SK-N-SH (cell line): ENCODE measurements around the gene CDC123. TPM values are rescaled to one million over a fixed set of nuclear protein-coding genes. Genes with fewer than 3 reads are reported as not detected.

Source experiments
- CTCF ChIA-PET: fragments of 300-600, 350-600 bp; formaldehyde crosslinking; extraction: SDS; loops from one replicate; lab custom pipeline; 2021; lab: Yijun Ruan, JAX
- POLR2A ChIA-PET: fragments of 350-600 bp; sonication (Branson Sonifier 250); formaldehyde crosslinking; extraction: SDS; loops from one replicate; lab custom pipeline; 2020; ENCODE audit warnings: antibody characterized with exemption, inconsistent platforms; lab: Yijun Ruan, JAX
- DNase-seq: peaks from one replicate; pipeline ENCODE4 v3.0.0; 2012
- H2AFZ ChIP-seq: fragments of 200-600 bp; sonication (generic); 2 replicates; pipeline ENCODE4 v1.8.1; 2016; ENCODE audit warnings: antibody characterized with exemption, mild to moderate bottlenecking, low read depth
- H3F3A ChIP-seq: fragments of 200-600 bp; sonication (generic); replicated peaks from 2 replicates; pipeline ENCODE3; 2016; ENCODE audit warnings: antibody characterized with exemption, mild to moderate bottlenecking; ENCODE audit not compliant: insufficient read depth
- H3K27ac ChIP-seq, 2 experiments: fragments of 200-500 bp in 1 of 2; fragments of 200-600 bp in 1 of 2; sonication (Bioruptor generic) in 1 of 2; sonication (generic), shearing (Covaris generic) in 1 of 2; 2 replicates each; pipeline versions ENCODE4 v1.5.1 to v1.6.1; 2014 to 2016; ENCODE audit warnings: low read depth in 2 of 2, inconsistent platforms in 1 of 2, low read length in 1 of 2, mild to moderate bottlenecking in 1 of 2, mixed read lengths in 1 of 2
- H3K27me3 ChIP-seq: fragments of 200-600 bp; sonication (generic), shearing (Covaris generic); 2 replicates; pipeline ENCODE4 v1.6.1; 2016; ENCODE audit warnings: mixed run types; ENCODE audit not compliant: insufficient read depth
- H3K36me3 ChIP-seq, 2 experiments: fragments of 200-500 bp in 1 of 2; fragments of 200-600 bp in 1 of 2; sonication (Bioruptor generic) in 1 of 2; sonication (generic) in 1 of 2; replicated peaks in 1 of 2; 2 replicates each; pipeline versions ENCODE3 to v1.5.1; 2014 to 2016; ENCODE audit warnings: low read length in 1 of 2, mild to moderate bottlenecking in 1 of 2; ENCODE audit not compliant: insufficient read depth in 2 of 2, control insufficient read depth in 1 of 2
- H3K4me1 ChIP-seq, 2 experiments: fragments of 200-500 bp in 1 of 2; fragments of 200-600 bp in 1 of 2; sonication (Bioruptor generic) in 1 of 2; sonication (generic), shearing (Covaris generic) in 1 of 2; 2 replicates each; pipeline versions ENCODE4 v1.5.1 to v1.6.1; 2014 to 2016; ENCODE audit warnings: low read depth in 1 of 2, low read length in 1 of 2, mixed run types in 1 of 2; ENCODE audit not compliant: insufficient read depth in 2 of 2, control insufficient read depth in 1 of 2
- H3K4me2 ChIP-seq: fragments of 200-600 bp; sonication (generic), shearing (Covaris generic); 2 replicates; pipeline ENCODE4 v1.6.1; 2017; ENCODE audit warnings: mixed run types
- H3K4me3 ChIP-seq, 2 experiments: fragments of 200-500 bp in 1 of 2; fragments of 200-600 bp in 1 of 2; sonication (Bioruptor generic) in 1 of 2; sonication (generic), shearing (Covaris generic) in 1 of 2; 2 replicates each; pipeline versions ENCODE4 v1.5.1 to v1.8.1; 2014 to 2016; ENCODE audit warnings: low read depth in 2 of 2, inconsistent platforms in 1 of 2, low read length in 1 of 2, mild to moderate bottlenecking in 1 of 2, mixed read lengths in 1 of 2, moderate library complexity in 1 of 2
- H3K79me2 ChIP-seq: fragments of 200-600 bp; sonication (generic); 2 replicates; pipeline ENCODE4 v1.8.1; 2017; ENCODE audit warnings: mild to moderate bottlenecking; ENCODE audit not compliant: insufficient read depth
- H3K9ac ChIP-seq: fragments of 200-600 bp; sonication (generic); 2 replicates; pipeline ENCODE4 v1.6.1; 2017; ENCODE audit warnings: mixed run types
- H3K9me2 ChIP-seq: fragments of 200-600 bp; sonication (generic); 2 replicates; pipeline ENCODE4 v1.6.1; 2017; ENCODE audit warnings: mixed run types
- H3K9me3 ChIP-seq: fragments of 200-600 bp; sonication (generic); 2 replicates; pipeline ENCODE4 v1.6.1; 2017; ENCODE audit warnings: mixed run types, mild to moderate bottlenecking, moderate library complexity
- H4K20me1 ChIP-seq: fragments of 200-600 bp; sonication (generic); 2 replicates; pipeline ENCODE4 v1.6.1; 2017; ENCODE audit warnings: mild to moderate bottlenecking, mixed run types; ENCODE audit not compliant: insufficient read depth
- CTCF ChIP-seq: fragments of 200-600 bp; sonication (generic); IDR thresholded peaks from 2 replicates; pipeline ENCODE4 v1.6.1; 2017; ENCODE audit warnings: antibody characterized with exemption, mild to moderate bottlenecking, moderate library complexity
- EP300 ChIP-seq, 2 experiments: IDR thresholded peaks; 2 replicates each; pipeline versions ENCODE4 v1.4.0 to v1.6.1; 2012; ENCODE audit warnings: borderline replicate concordance in 1 of 2, low read depth in 1 of 2, low read length in 1 of 2
- EZH2phosphoT487 ChIP-seq: fragments of 200-600 bp; sonication (generic); IDR thresholded peaks from 2 replicates; pipeline ENCODE4 v1.6.1; 2017; ENCODE audit warnings: low read depth, mixed run types, mild to moderate bottlenecking, antibody characterized with exemption, moderate library complexity, borderline replicate concordance
- FOSL2 ChIP-seq: IDR thresholded peaks from 2 replicates; pipeline ENCODE4 v1.4.0; 2012; ENCODE audit warnings: low read depth, mild to moderate bottlenecking, moderate library complexity, borderline replicate concordance
- FOXM1 ChIP-seq: IDR thresholded peaks from 2 replicates; pipeline ENCODE4 v1.4.0; 2012; ENCODE audit warnings: low read depth, mild to moderate bottlenecking
- GABPA ChIP-seq: IDR thresholded peaks from 2 replicates; pipeline ENCODE4 v1.4.0; 2012; ENCODE audit warnings: low read depth, mild to moderate bottlenecking
- GATA2 ChIP-seq: sonication (generic); formaldehyde crosslinking; IDR thresholded peaks from 2 replicates; pipeline ENCODE4 v1.5.0; 2020; ENCODE audit warnings: mild to moderate bottlenecking, missing genetic modification reagents
- PBX3 ChIP-seq: IDR thresholded peaks from 2 replicates; pipeline ENCODE4; 2012
- RXRA ChIP-seq: IDR thresholded peaks from 2 replicates; pipeline ENCODE4 v1.4.0; 2012; ENCODE audit warnings: low read depth, mild to moderate bottlenecking, borderline replicate concordance
- TAF1 ChIP-seq: IDR thresholded peaks from 2 replicates; pipeline ENCODE4 v1.6.1; 2012; ENCODE audit warnings: low read depth, mild to moderate bottlenecking, low read length, moderate library complexity, borderline replicate concordance
- TCF12 ChIP-seq: IDR thresholded peaks from 2 replicates; pipeline ENCODE4 v1.4.0; 2012
- USF1 ChIP-seq: IDR thresholded peaks from 2 replicates; pipeline ENCODE4 v1.4.0; 2012; ENCODE audit warnings: low read depth, borderline replicate concordance
- USF2 ChIP-seq: fragments of 150-350 bp; IDR thresholded peaks from 2 replicates; pipeline ENCODE4 v1.6.1; 2017; ENCODE audit warnings: antibody characterized with exemption, low read length, low read depth, borderline replicate concordance
- YY1 ChIP-seq: IDR thresholded peaks from 2 replicates; pipeline ENCODE4 v1.4.0; 2012; ENCODE audit warnings: low read depth, mild to moderate bottlenecking
- WGBS: methylation state at CpG from one replicate; pipeline ENCODE4 v1.1.6; 2017; ENCODE audit warnings: low lambda C conversion rate; 5-methylcytosine and 5-hydroxymethylcytosine counted together
- polyA plus RNA-seq, 3 experiments: library from polyadenylated mRNA; depleted of rRNA; stranded (reverse); fragments of >200 nt; gene quantifications; 2 replicates each; pipeline ENCODE4 v1.2.3, GENCODE V29; 2012

CDC123 gene
- polyA plus RNA-seq, 1 of the 3 experiments (the other 2 are of a cell fraction), result 139 TPM

- WGBS, result 94% methylated on average over 13 of the region's 13 CpGs
- CTCF ChIA-PET, result interaction anchor here (1.4 to 1.5 kb wide), 2 partner anchors 14 to 665 kb away, joined by 3 read pairs; no protein-coding TSS in a partner anchor
Observed at GRCh38 chr10:12237265-12238220, 41.6 kb downstream of the CDC123 start.

GRCh38 chr10:12238821-12239220, 42.8 kb downstream of the CDC123 start:
- no peak overlapping the region for H3K4me3 ChIP-seq
- H3K9me2 ChIP-seq, result no peaks in the 10 kb centered on the region
- ChIA-PET POLR2A (no interaction called here), CTCF (interaction anchor here (1.4 to 1.5 kb wide), 2 partner anchors 15 to 663 kb away, joined by 3 read pairs; no protein-coding TSS in a partner anchor)
- no peak overlapping the region for H3K4me2 ChIP-seq
- H2AFZ ChIP-seq, result no peak overlapping the region
- H3K27ac ChIP-seq, result no peak overlapping the region
- no peak overlapping the region for H3K9ac ChIP-seq
- peaks cover 54 to 61% of the 10 kb centered on the region in 2 experiments for H3K36me3 ChIP-seq
- H3K79me2 ChIP-seq, result peaks cover 4% of the 10 kb centered on the region; the same call in 1 of the 2 replicates
- H4K20me1 ChIP-seq, result 0 out of 2 replicates have a peak, but pooled peaks cover 3% of the 10 kb centered on the region
- TF ChIP-seq GABPA (no peak), YY1 (no peak), EP300 (IDR thresholded peaks at IDR 0.05; ENCODE audit: borderline replicate concordance in 1 of 2, low read depth in 1 of 2, low read length in 1 of 2) (no peak), RXRA (no peak), CTCF (no peak), GATA2 (no peak), USF1 (no peak), USF2 (no peak), FOXM1 (no peak), FOSL2 (no peak), PBX3 (no peak)
- H3K27me3 ChIP-seq, result no peaks in the 10 kb centered on the region
- no peaks in the 10 kb centered on the region for H3K9me3 ChIP-seq
- H3K4me1 ChIP-seq, result peaks cover 0 to 6% of the 10 kb centered on the region in 2 experiments; a peak in 1 of 4 replicates
- no peaks in the 10 kb centered on the region for H3F3A ChIP-seq
- 82% methylated on average over 8 of the region's 8 CpGs for WGBS
- DNase-seq, result no peak

More at GRCh38 chr10:12237265-12238220, 41.6 kb downstream of the CDC123 start:
- H3K4me3 ChIP-seq, result no peak overlapping the region
- peaks cover 0 to 6% of the 10 kb centered on the region in 2 experiments; a peak in 1 of 4 replicates for H3K4me1 ChIP-seq
- TF ChIP-seq EZH2phosphoT487, result no peak
- no peak for TF ChIP-seq TCF12
- TF ChIP-seq CTCF, result no peak
- no peak for TF ChIP-seq TAF1
- TF ChIP-seq, all 33 proteins: peak for 0
- no peak overlapping the region for H3K9ac ChIP-seq
- peaks cover 4% of the 10 kb centered on the region; the same call in 1 of the 2 replicates for H3K79me2 ChIP-seq
- no peak overlapping the region for H2AFZ ChIP-seq
- H3F3A ChIP-seq, result no peaks in the 10 kb centered on the region
- no peaks in the 10 kb centered on the region for H3K27me3 ChIP-seq
- no peaks in the 10 kb centered on the region for H3K9me2 ChIP-seq
- H3K4me2 ChIP-seq, result no peak overlapping the region
- no peak for DNase-seq
- POLR2A ChIA-PET, result no interaction called here
- peaks cover 56 to 68% of the 10 kb centered on the region in 2 experiments for H3K36me3 ChIP-seq
- H4K20me1 ChIP-seq, result 0 out of 2 replicates have a peak, but pooled peaks cover 3% of the 10 kb centered on the region
- no peaks in the 10 kb centered on the region for H3K9me3 ChIP-seq
- H3K27ac ChIP-seq, result no peak overlapping the region
